HEK293 (cell line): ENCODE data around the gene DPY19L3.

Experiments
- SETDB1 ChIP-seq: IDR thresholded peaks from one replicate; pipeline ENCODE4 v1.6.1; 2017; ENCODE audit warnings: mild to moderate bottlenecking, low read length, moderate library complexity, mixed read lengths; ENCODE audit not compliant: insufficient read length
- ZNF350 ChIP-seq: fragments of 450-650 bp; formaldehyde crosslinking; IDR thresholded peaks from 2 replicates; pipeline ENCODE4 v1.5.0; 2017; ENCODE audit warnings: missing biosample characterization, mild to moderate bottlenecking, missing genetic modification characterization
- TF ChIP-seq, protein P1 (sequence below): IDR thresholded peaks from 2 replicates; pipeline ENCODE4 v1.6.1; 2011; ENCODE audit warnings: mild to moderate bottlenecking, low read depth, low read length, borderline replicate concordance
- TF ChIP-seq, protein P2 (sequence below): fragments of 450-650 bp; formaldehyde crosslinking; IDR thresholded peaks from 2 replicates; pipeline ENCODE4 v1.5.1; 2016; ENCODE audit warnings: missing biosample characterization, missing genetic modification characterization
- TF ChIP-seq, protein P3 (sequence below): fragments of 450-650 bp; formaldehyde crosslinking; IDR thresholded peaks from 2 replicates; pipeline ENCODE4 v1.5.1; 2016; ENCODE audit warnings: missing biosample characterization, missing genetic modification characterization
- TF ChIP-seq, protein P4 (sequence below): fragments of 450-650 bp; formaldehyde crosslinking; IDR thresholded peaks from 2 replicates; pipeline ENCODE4 v1.5.1; 2017; ENCODE audit warnings: missing biosample characterization, missing genetic modification characterization

DNA sequence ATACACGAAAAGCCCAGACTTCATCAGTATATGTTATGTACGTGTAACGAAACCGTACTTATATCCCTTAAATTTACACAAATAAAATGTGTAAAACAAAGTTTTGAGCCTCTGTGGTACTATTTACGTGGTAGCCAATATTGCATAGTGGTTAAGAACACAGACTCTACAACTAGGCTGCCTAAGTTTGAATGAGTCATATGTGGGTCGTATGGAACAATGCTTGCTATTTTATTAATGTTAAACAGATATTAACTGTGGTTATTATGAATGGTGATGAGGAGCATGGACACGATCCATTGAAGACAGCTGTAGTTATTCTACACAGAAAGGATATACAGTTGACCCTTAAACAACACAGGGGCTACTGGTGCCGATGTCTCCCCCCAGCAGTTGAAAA is 42.5 kb downstream of the DPY19L3 start:
- TF ChIP-seq, protein P1, sequence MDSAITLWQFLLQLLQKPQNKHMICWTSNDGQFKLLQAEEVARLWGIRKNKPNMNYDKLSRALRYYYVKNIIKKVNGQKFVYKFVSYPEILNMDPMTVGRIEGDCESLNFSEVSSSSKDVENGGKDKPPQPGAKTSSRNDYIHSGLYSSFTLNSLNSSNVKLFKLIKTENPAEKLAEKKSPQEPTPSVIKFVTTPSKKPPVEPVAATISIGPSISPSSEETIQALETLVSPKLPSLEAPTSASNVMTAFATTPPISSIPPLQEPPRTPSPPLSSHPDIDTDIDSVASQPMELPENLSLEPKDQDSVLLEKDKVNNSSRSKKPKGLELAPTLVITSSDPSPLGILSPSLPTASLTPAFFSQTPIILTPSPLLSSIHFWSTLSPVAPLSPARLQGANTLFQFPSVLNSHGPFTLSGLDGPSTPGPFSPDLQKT, result no peak
- TF ChIP-seq, protein P2, sequence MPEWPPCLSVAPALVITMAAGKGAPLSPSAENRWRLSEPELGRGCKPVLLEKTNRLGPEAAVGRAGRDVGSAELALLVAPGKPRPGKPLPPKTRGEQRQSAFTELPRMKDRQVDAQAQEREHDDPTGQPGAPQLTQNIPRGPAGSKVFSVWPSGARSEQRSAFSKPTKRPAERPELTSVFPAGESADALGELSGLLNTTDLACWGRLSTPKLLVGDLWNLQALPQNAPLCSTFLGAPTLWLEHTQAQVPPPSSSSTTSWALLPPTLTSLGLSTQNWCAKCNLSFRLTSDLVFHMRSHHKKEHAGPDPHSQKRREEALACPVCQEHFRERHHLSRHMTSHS (tag by site-specific recombination), result no peak
- TF ChIP-seq SETDB1, result no peak
- TF ChIP-seq, protein P3, sequence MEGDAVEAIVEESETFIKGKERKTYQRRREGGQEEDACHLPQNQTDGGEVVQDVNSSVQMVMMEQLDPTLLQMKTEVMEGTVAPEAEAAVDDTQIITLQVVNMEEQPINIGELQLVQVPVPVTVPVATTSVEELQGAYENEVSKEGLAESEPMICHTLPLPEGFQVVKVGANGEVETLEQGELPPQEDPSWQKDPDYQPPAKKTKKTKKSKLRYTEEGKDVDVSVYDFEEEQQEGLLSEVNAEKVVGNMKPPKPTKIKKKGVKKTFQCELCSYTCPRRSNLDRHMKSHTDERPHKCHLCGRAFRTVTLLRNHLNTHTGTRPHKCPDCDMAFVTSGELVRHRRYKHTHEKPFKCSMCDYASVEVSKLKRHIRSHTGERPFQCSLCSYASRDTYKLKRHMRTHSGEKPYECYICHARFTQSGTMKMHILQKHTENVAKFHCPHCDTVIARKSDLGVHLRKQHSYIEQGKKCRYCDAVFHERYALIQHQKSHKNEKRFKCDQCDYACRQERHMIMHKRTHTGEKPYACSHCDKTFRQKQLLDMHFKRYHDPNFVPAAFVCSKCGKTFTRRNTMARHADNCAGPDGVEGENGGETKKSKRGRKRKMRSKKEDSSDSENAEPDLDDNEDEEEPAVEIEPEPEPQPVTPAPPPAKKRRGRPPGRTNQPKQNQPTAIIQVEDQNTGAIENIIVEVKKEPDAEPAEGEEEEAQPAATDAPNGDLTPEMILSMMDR (tag by site-specific recombination), result no peak
- no peak for TF ChIP-seq ZNF350
- TF ChIP-seq, protein P4, sequence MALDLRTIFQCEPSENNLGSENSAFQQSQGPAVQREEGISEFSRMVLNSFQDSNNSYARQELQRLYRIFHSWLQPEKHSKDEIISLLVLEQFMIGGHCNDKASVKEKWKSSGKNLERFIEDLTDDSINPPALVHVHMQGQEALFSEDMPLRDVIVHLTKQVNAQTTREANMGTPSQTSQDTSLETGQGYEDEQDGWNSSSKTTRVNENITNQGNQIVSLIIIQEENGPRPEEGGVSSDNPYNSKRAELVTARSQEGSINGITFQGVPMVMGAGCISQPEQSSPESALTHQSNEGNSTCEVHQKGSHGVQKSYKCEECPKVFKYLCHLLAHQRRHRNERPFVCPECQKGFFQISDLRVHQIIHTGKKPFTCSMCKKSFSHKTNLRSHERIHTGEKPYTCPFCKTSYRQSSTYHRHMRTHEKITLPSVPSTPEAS, result no peak
